Naive thymus-derived CD8-positive, alpha-beta T cell (primary cell): ENCODE data around the gene HOMER3. TPM values are rescaled to one million over a fixed set of nuclear protein-coding genes. Genes with fewer than 3 reads are reported as not detected.
"Not testable (repeated sequence)": the region's sequence is repeated elsewhere in the genome, so short reads cannot be mapped to it uniquely, and the experiment has no call there.

Source experiments
- ATAC-seq, 2 donors: fragments of 150-1000 bp; cut with Tn5 transposase in 1 of 2; sonication (Bioruptor Pico), chemical (Tn5 transposase) in 1 of 2; 1 replicate in 1 of 2; 2 replicates in 1 of 2; pipeline ENCODE4 v1.10.0; 2021; ENCODE audit warnings: mild to moderate bottlenecking in 2 of 2, moderate library complexity in 2 of 2
- POLR2A ChIA-PET: fragments of 350-600 bp; sonication (Branson Sonifier 250); formaldehyde crosslinking; loops from one replicate; lab custom pipeline; 2021; ENCODE audit warnings: antibody characterized with exemption; lab: Charles Lee
- DNase-seq, 10 donors: peaks; one replicate each; pipeline versions ENCODE4 v3.0.0 to v3.0.0-alpha.2; 2020 to 2022
- H3K27ac Mint-ChIP-seq, 10 donors: one replicate each; pipeline ENCODE4 v1.8.0; 2020 to 2022; ENCODE audit warnings: mild to moderate bottlenecking in 10 of 10, mixed read lengths in 10 of 10, moderate library complexity in 4 of 10, inconsistent platforms in 1 of 10
- H3K27me3 Mint-ChIP-seq, 5 donors: one replicate each; pipeline ENCODE4 v1.8.0; 2021 to 2022; ENCODE audit warnings: mixed read lengths in 5 of 5
- H3K36me3 Mint-ChIP-seq, 3 donors: one replicate each; pipeline ENCODE4 v1.8.0; 2020 to 2022; ENCODE audit warnings: mixed read lengths in 3 of 3, mild to moderate bottlenecking in 2 of 3, inconsistent platforms in 1 of 3
- H3K4me1 Mint-ChIP-seq, 4 donors: one replicate each; pipeline ENCODE4 v1.8.0; 2021 to 2022; ENCODE audit warnings: mixed read lengths in 4 of 4
- H3K4me3 Mint-ChIP-seq, 10 donors: one replicate each; pipeline ENCODE4 v1.8.0; 2020 to 2022; ENCODE audit warnings: mild to moderate bottlenecking in 10 of 10, mixed read lengths in 10 of 10, moderate library complexity in 6 of 10, inconsistent platforms in 1 of 10
- H3K9me3 Mint-ChIP-seq, 9 donors: one replicate each; pipeline ENCODE4 v1.8.0; 2020 to 2022; ENCODE audit warnings: mixed read lengths in 9 of 9, mild to moderate bottlenecking in 3 of 9, inconsistent platforms in 1 of 9, moderate library complexity in 1 of 9
- polyA plus RNA-seq, 3 donors: library from polyadenylated mRNA; unstranded; fragments of 300-500 nt; fragmentation: Illumina TruSeq; gene quantifications; one replicate each; pipeline ENCODE4 v1.2.3, GENCODE V29; 2021
- total RNA-seq, 8 experiments: library from RNA in 2 of 8; stranded (reverse) in 2 of 8; gene quantifications; one replicate each; pipeline ENCODE4 v1.2.3 and lab custom pipeline; 2021 to 2026

The HOMER3 gene
- total and polyA plus RNA-seq, 5 experiments from 2014 or later, result 0.55 TPM; not detected in 4

DNA sequence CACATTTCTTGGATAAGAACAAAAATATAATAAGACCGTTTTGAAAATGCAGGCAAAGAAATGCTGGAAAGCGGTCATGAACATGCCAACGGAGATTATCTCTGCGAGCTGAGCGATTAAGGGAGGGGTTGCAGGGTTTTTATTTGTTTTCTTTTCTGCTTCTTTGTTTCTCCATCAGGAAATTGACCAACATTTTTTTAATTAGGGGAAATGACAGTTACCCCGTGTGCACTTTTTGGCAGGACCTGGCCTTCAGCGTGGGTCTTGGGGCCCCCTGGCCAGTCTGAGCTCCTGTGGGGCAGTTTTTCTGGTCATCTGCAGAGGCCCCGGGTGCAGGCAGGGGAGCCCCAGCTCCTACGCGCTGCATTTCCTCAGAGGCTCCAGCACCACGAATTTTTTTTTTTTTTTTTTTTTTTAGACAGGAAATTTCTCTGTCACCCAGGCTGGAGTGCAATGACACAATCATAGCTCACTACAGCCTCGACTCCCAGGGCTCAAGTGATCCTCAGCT is 31.3 kb upstream of the HOMER3 start:
- H3K27me3 Mint-ChIP-seq, result peaks cover 0 to 22% (median 4%) of the 10 kb centered on the region in 5 donors
- no peaks in the 10 kb centered on the region for H3K4me1 Mint-ChIP-seq
- no peaks in the 10 kb centered on the region for H3K36me3 Mint-ChIP-seq
- ATAC-seq (no peak), DNase-seq (no peak)
- no peak overlapping the region for H3K27ac Mint-ChIP-seq
- H3K9me3 Mint-ChIP-seq, result peaks cover 0 to 6% (median 0%) of the 10 kb centered on the region in 9 donors
- no peak overlapping the region for H3K4me3 Mint-ChIP-seq
- POLR2A ChIA-PET, result no interaction called here

- Mint-ChIP-seq H3K27ac (no peak overlapping the region), H3K9me3 (peaks cover 0 to 6% (median 0%) of the 10 kb centered on the region in 9 donors), H3K4me3 (no peak overlapping the region), H3K4me1 (no peaks in the 10 kb centered on the region), H3K36me3 (no peaks in the 10 kb centered on the region), H3K27me3 (peaks cover 0 to 23% (median 3%) of the 10 kb centered on the region in 5 donors)
- DNase-seq (no peak), ATAC-seq (no peak)
- POLR2A ChIA-PET, result no interaction called here
Measured at GRCh38 chr19:18969931-18970659, 29.1 kb upstream of the HOMER3 start.

- H3K9me3 Mint-ChIP-seq, result peaks cover 0 to 6% (median 0%) of the 10 kb centered on the region in 9 donors
- DNase-seq, result no peak
- H3K4me3 Mint-ChIP-seq, result no peak overlapping the region
- no peaks in the 10 kb centered on the region for H3K36me3 Mint-ChIP-seq
- no peaks in the 10 kb centered on the region for H3K4me1 Mint-ChIP-seq
- POLR2A ChIA-PET, result interaction anchor here (0.7 kb wide), 1 partner anchor 132 kb away, joined by 4 read pairs; no protein-coding TSS in a partner anchor
- ATAC-seq, result no peak
- no peak overlapping the region for H3K27ac Mint-ChIP-seq
- peaks cover 0 to 16% (median 0%) of the 10 kb centered on the region in 5 donors for H3K27me3 Mint-ChIP-seq
Measured at GRCh38 chr19:18967358-18968146, 26.5 kb upstream of the HOMER3 start.

DNA sequence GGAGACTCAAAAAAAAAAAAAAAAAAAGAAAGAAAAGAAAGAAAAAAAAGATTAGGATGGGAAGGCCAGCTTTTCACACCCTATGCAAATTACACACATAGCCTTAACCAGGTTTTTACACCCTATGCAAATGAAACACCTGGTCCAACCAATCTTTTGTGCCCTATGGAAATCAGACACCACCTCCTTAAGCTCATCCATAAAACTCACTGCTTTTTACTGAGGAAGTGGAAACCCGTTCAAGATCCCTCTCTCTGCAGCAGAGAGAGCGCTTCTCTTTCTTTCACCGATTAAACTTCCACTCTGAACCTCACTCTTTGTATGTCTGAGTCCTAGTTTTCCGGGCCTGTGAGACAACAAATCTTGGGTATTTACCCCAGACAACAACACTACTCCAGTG is 25.3 kb upstream of the HOMER3 start:
- peaks cover 0 to 13% (median 0%) of the 10 kb centered on the region in 5 donors for H3K27me3 Mint-ChIP-seq
- no peak overlapping the region for H3K4me3 Mint-ChIP-seq
- H3K27ac Mint-ChIP-seq, result no peak overlapping the region
- DNase-seq, result no peak
- no peak for ATAC-seq
- POLR2A ChIA-PET, result no interaction called here
- H3K36me3 Mint-ChIP-seq, result no peaks in the 10 kb centered on the region
- peaks cover 0 to 6% (median 0%) of the 10 kb centered on the region in 9 donors for H3K9me3 Mint-ChIP-seq
- peaks cover 9 to 12% (median 10%) of the 10 kb centered on the region in 4 donors for H3K4me1 Mint-ChIP-seq

GRCh38 chr19:18964121-18964520 is 23.1 kb upstream of the HOMER3 start:
- peaks cover 9 to 14% (median 11%) of the 10 kb centered on the region in 4 donors for H3K4me1 Mint-ChIP-seq
- no peaks in the 10 kb centered on the region for H3K36me3 Mint-ChIP-seq
- H3K4me3 Mint-ChIP-seq, result no peak overlapping the region
- no peak overlapping the region for H3K27ac Mint-ChIP-seq
- peaks cover 0 to 15% (median 2%) of the 10 kb centered on the region in 5 donors for H3K27me3 Mint-ChIP-seq
- DNase-seq, result no peak
- peaks cover 0 to 4% (median 0%) of the 10 kb centered on the region in 9 donors for H3K9me3 Mint-ChIP-seq
- no peak for ATAC-seq
- POLR2A ChIA-PET, result no interaction called here

DNA sequence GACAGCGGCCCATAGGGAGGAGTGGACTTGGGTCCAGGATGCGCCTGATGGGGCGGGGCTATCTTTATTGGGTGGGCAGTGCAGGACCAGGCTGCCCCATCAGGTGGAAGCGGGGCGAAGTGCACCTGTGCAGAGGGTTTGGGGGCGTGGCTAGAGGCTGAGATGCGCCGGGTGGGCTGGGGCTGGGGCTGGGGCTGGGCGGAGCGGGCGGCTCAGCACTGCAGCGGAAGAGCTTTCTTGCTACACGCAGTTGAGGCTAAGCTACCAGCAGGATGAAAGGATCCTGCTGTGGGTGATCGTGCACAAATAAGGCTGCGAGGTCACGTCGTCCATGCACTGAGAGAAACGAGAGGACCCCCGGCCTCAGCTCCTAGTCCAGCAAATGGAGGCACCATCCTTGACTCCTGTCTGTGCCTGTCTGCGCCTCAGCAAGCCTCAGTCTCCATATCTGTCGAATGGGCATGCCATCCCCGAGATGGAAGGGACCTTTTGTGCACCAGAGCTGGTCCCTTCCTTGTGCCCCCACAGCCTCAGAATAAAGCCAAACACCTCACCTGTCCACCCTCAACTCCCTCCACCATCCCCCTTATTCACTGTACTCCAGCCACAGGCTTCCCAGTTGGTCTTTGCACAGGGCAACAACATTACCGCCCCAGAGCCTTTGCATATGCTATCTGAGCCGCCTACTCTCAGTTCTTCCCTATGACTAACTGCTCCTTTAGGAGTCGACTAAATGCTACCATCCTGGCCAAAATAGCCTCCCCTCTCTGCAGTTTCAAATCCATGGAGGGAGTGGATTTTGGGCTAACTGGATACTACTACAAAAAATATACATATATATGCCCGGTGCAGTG is 21.0 kb upstream of the HOMER3 start:
- POLR2A ChIA-PET, result no interaction called here
- peaks cover 0 to 12% (median 2%) of the 10 kb centered on the region in 5 donors for H3K27me3 Mint-ChIP-seq

GRCh38 chr19:18960370-18960769 is 19.4 kb upstream of the HOMER3 start:
- POLR2A ChIA-PET, result no interaction called here
- ATAC-seq, result no peak
- Mint-ChIP-seq H3K27me3 (peaks cover 0 to 12% (median 2%) of the 10 kb centered on the region in 5 donors), H3K9me3 (peaks cover 0 to 3% (median 0%) of the 10 kb centered on the region in 9 donors), H3K4me1 (peaks cover 9 to 14% (median 11%) of the 10 kb centered on the region in 4 donors), H3K27ac (no peak overlapping the region), H3K4me3 (no peak overlapping the region), H3K36me3 (no peaks in the 10 kb centered on the region)
- no peak for DNase-seq

More for the DNA sequence above, 21.0 kb upstream of the HOMER3 start:
- Mint-ChIP-seq H3K9me3 (no peaks in the 10 kb centered on the region), H3K27ac (peak overlapping the region in 2 of 10 donors; percentile 25 to 63), H3K4me1 (peaks cover 9 to 14% (median 11%) of the 10 kb centered on the region in 4 donors), H3K4me3 (peak overlapping the region; percentile 4 to 67 (median 48)), H3K36me3 (no peaks in the 10 kb centered on the region)
- ATAC-seq (peak; percentile 76 to 88), DNase-seq (peak in 4 of 10 donors; percentile 15 to 31 (median 26))

- no peak overlapping the region for H3K4me3 Mint-ChIP-seq
Measured at GRCh38 chr19:18955042-18955441, 14.0 kb upstream of the HOMER3 start.

DNA sequence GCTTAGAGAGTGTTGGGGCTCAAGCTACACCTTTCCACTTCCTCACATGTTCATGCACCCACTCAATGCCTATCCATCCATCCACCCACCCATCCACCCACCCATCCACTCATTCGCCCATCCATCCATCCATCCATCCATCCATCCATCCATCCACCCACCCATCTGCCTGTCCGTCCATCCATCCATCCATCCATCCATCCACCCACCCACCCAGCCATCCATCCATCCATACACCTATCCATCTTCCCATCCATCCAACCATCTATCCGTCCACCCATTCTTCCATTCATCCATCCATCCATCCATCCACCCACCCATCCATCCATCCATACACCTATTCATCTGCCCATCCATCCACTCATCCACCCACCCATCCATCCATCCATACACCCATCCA is 13.1 kb upstream of the HOMER3 start:
- DNase-seq (no peak), ATAC-seq (no peak)
- POLR2A ChIA-PET, result no interaction called here
- Mint-ChIP-seq H3K9me3 (peaks cover 0 to 15% (median 0%) of the 10 kb centered on the region in 9 donors), H3K36me3 (no peaks in the 10 kb centered on the region), H3K27me3 (peaks cover 0 to 4% (median 2%) of the 10 kb centered on the region in 5 donors), H3K4me3 (no peak overlapping the region), H3K27ac (no peak overlapping the region), H3K4me1 (peaks cover 0 to 2% (median 0%) of the 10 kb centered on the region in 4 donors)

More at GRCh38 chr19:18955042-18955441, 14.0 kb upstream of the HOMER3 start:
- Mint-ChIP-seq H3K4me1 (peaks cover 0 to 2% (median 0%) of the 10 kb centered on the region in 4 donors), H3K27me3 (peaks cover 0 to 4% (median 2%) of the 10 kb centered on the region in 5 donors), H3K27ac (no peak overlapping the region), H3K36me3 (no peaks in the 10 kb centered on the region), H3K9me3 (peaks cover 0 to 15% (median 0%) of the 10 kb centered on the region in 9 donors)
- ATAC-seq (no peak), DNase-seq (no peak)
- POLR2A ChIA-PET, result no interaction called here

DNA sequence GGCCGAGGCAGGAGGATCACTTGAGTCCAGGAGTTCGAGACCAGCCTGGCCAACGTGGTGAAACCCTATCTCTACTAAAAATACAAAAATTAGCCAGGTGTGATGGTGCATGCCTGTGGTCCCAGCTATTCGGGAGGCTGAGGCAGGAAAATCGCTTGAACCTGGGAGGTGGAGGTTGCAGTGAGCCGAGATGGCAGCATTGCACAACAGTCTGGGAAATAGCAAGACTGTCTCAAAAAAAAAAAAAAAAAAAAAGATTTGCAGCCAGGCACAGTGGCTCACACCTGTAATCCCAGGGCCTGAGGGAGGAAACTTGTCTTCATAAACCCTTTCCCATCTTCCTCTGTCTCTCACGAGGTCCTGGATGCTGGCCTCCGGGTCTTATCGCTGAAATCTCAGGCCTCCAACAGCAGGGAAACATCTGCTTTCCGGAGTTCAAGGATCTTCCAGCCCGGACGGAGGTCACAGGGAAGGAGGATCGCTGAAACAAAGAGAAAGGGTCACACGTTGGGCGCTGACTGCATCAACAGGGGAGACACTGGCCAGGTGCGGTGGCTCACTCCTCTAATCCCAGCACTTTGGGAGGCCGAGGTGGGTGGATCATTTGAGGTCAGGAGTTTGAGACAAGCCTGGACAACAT is 11.5 kb upstream of the HOMER3 start:
- not testable (repeated sequence) for H3K4me1 Mint-ChIP-seq, H3K27ac Mint-ChIP-seq, H3K27me3 Mint-ChIP-seq, H3K4me3 Mint-ChIP-seq, H3K36me3 Mint-ChIP-seq, ATAC-seq, DNase-seq
- peaks cover 0 to 15% (median 0%) of the 10 kb centered on the region in 9 donors for H3K9me3 Mint-ChIP-seq
- POLR2A ChIA-PET, result interaction anchor here (0.7 kb wide), 1 partner anchor 792 kb away, joined by 3 read pairs; no protein-coding TSS in a partner anchor

DNA sequence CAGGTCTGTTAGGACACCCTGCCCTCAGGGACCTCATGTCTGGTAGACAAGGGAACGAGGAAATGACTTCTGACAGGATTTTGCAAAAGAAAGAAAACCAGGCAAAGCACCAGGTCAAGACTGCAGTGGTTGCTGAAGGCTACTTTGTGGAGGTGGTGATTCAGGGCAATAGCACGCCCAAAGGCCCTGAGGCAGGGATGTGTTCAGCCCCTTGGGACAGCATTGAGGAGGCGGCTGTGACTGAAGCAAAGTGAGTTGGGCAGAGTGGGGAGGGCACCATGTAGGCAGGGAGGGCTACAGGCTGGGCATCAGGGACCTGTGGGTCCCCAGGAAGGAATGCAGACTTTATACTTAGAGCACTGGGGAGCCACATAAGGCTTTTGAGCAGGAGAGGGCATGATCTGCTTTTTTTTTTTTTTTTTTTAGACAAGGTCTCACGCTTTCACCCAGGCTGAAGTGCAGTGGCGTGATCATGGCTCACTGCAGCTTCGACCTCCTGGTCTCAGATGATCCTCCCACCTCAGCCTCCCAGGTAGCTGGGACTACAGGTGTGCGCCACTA is 10.8 kb upstream of the HOMER3 start:
- Mint-ChIP-seq H3K9me3 (peaks cover 0 to 15% (median 0%) of the 10 kb centered on the region in 9 donors), H3K27me3 (peaks cover 1 to 8% (median 2%) of the 10 kb centered on the region in 5 donors), H3K36me3 (no peaks in the 10 kb centered on the region), H3K27ac (no peak overlapping the region), H3K4me3 (no peak overlapping the region), H3K4me1 (peaks cover 0 to 2% (median 0%) of the 10 kb centered on the region in 4 donors)
- POLR2A ChIA-PET, result no interaction called here
- DNase-seq (no peak), ATAC-seq (no peak)
